Upper lobe of right lung (tissue), 1 donor: ENCODE data around the gene IRF6. TPM values are rescaled to one million over a fixed set of nuclear protein-coding genes. Genes with fewer than 3 reads are reported as not detected.

Source experiments
- ATAC-seq: fragments of 200-7000 bp; cut with Tn5 transposase; one replicate; pipeline ENCODE4 v1.9.1; 2020; ENCODE audit warnings: mild to moderate bottlenecking, moderate library complexity
- DNase-seq: peaks from one replicate; pipeline ENCODE4 v3.0.0-alpha.2; 2020
- H3K27ac ChIP-seq: fragments of 200-600 bp; one replicate; pipeline ENCODE4 v1.8.0; 2022
- H3K27me3 ChIP-seq: fragments of 200-600 bp; one replicate; pipeline ENCODE4 v1.8.0; 2022; ENCODE audit warnings: mild to moderate bottlenecking
- H3K36me3 ChIP-seq: fragments of 200-600 bp; one replicate; pipeline ENCODE4 v1.8.0; 2022
- H3K4me1 ChIP-seq: fragments of 200-600 bp; one replicate; pipeline ENCODE4 v1.8.0; 2022
- H3K4me3 ChIP-seq: fragments of 200-600 bp; one replicate; pipeline ENCODE4 v1.8.0; 2022; ENCODE audit warnings: mild to moderate bottlenecking
- H3K9me3 ChIP-seq: fragments of 200-600 bp; one replicate; pipeline ENCODE4 v1.8.0; 2022
- CTCF ChIP-seq: fragments of 200-600 bp; IDR thresholded peaks from one replicate; pipeline ENCODE4 v1.8.0; 2022; ENCODE audit warnings: antibody characterized with exemption
- intact Hi-C: fragments of 100-400 bp; cut with DNase I; formaldehyde crosslinking; loops from one replicate; pipeline ENCODE4 v1.11.0; 2022
- total RNA-seq: library from RNA; stranded (reverse); fragmentation: NEBNext Ultra II Directional; extraction: Animal tissue kit (Norgen Biotek cat#: 25700); gene quantifications from one replicate; pipeline ENCODE4 v1.2.1, GENCODE V29; 2021
- donor health status: DM: no; HTN: yes; CAD: no; lungs with severe emphysema.

Gene IRF6
- total RNA-seq, 1 donor from 2014 or later: 17.9 TPM

GRCh38 chr1:209769171-209769904, 36.6 kb downstream of the IRF6 start:
- Histone ChIP-seq H3K27ac (peak overlapping the region; percentile 77), H3K4me3 (peak overlapping the region; percentile 34), H3K36me3 (no peaks in the 10 kb centered on the region), H3K27me3 (no peaks in the 10 kb centered on the region), H3K9me3 (no peaks in the 10 kb centered on the region), H3K4me1 (peaks cover 16% of the 10 kb centered on the region)
- DNase-seq: peak; percentile 76
- no peak for TF ChIP-seq CTCF
- ATAC-seq: peak; percentile 81
- intact Hi-C loops: no loop called here

- Histone ChIP-seq H3K27me3 (no peaks in the 10 kb centered on the region), H3K4me3 (peak overlapping the region; percentile 34), H3K27ac (peak overlapping the region; percentile 77), H3K4me1 (peaks cover 16% of the 10 kb centered on the region), H3K9me3 (no peaks in the 10 kb centered on the region), H3K36me3 (no peaks in the 10 kb centered on the region)
- ATAC-seq (peak; percentile 57), DNase-seq (no peak)
- no peak for TF ChIP-seq CTCF
- intact Hi-C loops: no loop called here
Observed at GRCh38 chr1:209768354-209768774, 37.6 kb downstream of the IRF6 start.

DNA sequence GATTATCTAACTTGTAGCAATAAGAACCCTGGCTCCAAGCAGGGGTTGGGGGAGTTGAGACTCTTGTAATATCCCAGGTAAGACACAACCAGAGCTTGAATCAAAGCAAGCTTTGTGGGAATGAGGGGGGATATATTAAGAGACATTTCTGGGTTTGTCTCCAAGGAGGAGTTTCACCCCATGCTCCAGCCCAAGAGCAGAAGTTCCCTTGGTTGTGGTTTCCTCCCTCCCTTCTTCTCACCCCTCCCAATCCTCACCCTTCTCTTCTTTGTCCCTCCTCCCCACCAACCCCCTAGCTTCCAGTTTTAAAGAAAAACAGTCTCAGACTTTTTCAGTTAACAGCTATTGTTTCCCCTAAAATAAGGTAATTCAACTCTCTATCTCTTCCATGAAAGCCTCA, 38.2 kb downstream of the IRF6 start:
- H3K36me3 ChIP-seq: no peaks in the 10 kb centered on the region
- H3K27ac ChIP-seq: no peak overlapping the region
- ATAC-seq (peak; percentile 57), DNase-seq (no peak)
- intact Hi-C loops: no loop called here
- no peak for TF ChIP-seq CTCF
- H3K9me3 ChIP-seq: no peaks in the 10 kb centered on the region
- H3K27me3 ChIP-seq: no peaks in the 10 kb centered on the region
- peaks cover 16% of the 10 kb centered on the region for H3K4me1 ChIP-seq
- no peak overlapping the region for H3K4me3 ChIP-seq

- Histone ChIP-seq H3K9me3 (no peaks in the 10 kb centered on the region), H3K36me3 (no peaks in the 10 kb centered on the region), H3K27me3 (no peaks in the 10 kb centered on the region), H3K27ac (no peak overlapping the region), H3K4me1 (peaks cover 16% of the 10 kb centered on the region), H3K4me3 (no peak overlapping the region)
- no peak for ATAC-seq
- intact Hi-C loops: no loop called here
- DNase-seq: no peak
- TF ChIP-seq CTCF: no peak
Observed at GRCh38 chr1:209767096-209767495, 38.8 kb downstream of the IRF6 start.

DNA sequence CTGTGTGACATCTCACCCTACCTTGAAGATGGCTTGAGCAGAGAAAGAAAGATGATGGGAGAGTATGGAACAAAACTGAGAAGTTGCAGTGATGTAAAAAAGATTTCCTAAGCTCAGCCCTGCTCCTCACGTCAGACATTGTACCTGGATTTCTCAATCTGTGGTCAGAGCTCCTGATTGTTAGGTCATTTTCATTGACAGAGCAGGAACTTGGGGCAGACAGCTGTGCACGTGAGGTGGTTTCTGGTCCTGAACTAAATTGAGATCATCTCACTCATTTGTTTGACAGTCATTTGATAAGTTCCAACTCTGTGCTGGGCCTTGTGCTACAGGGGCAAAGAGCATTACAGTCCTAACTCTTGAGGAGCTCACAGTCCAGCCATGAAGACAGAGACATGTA, 39.9 kb downstream of the IRF6 start:
- ATAC-seq: peak; percentile 8
- Histone ChIP-seq H3K27me3 (no peaks in the 10 kb centered on the region), H3K4me3 (no peak overlapping the region), H3K36me3 (no peaks in the 10 kb centered on the region), H3K4me1 (peaks cover 16% of the 10 kb centered on the region), H3K27ac (no peak overlapping the region), H3K9me3 (no peaks in the 10 kb centered on the region)
- no peak for DNase-seq
- intact Hi-C loops: no loop called here
- TF ChIP-seq CTCF: no peak
